ENCODE measurements around the gene RPL39. TPM values are rescaled to one million over a fixed set of nuclear protein-coding genes. Genes with fewer than 3 reads are reported as not detected.
A peak's percentile ranks its signal among the peaks of the same experiment; 100 is the strongest.

Gene RPL39
- total and polyA plus RNA-seq, 2 experiments from 2014 or later = 2,910 to 2,912 TPM

DNA sequence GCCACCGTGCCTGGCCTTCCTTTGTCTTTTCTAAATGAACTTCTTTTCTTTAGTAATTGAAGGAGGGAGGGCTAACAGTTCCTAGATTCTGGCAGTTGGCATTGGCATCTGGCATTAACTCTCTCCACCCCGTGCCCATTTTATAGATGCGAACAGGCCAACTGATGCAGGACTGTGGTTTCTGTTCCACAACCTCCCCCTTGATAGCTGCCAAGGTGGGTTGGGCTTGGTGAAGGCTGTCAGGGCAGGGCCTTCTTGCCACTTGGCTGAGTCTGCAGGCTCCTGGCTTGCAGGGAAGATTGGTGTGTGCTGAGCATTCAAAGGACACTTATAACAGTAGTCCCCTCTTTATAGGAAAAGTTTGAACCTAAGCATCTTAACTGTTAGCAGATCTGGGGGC is 28.7 kb downstream of the RPL39 start (continued):
- no peak for TF ChIP-seq EZH2phosphoT487 (IDR thresholded peaks at IDR 0.05; ENCODE audit: unreplicated experiment)
- TF ChIP-seq, protein P1, sequence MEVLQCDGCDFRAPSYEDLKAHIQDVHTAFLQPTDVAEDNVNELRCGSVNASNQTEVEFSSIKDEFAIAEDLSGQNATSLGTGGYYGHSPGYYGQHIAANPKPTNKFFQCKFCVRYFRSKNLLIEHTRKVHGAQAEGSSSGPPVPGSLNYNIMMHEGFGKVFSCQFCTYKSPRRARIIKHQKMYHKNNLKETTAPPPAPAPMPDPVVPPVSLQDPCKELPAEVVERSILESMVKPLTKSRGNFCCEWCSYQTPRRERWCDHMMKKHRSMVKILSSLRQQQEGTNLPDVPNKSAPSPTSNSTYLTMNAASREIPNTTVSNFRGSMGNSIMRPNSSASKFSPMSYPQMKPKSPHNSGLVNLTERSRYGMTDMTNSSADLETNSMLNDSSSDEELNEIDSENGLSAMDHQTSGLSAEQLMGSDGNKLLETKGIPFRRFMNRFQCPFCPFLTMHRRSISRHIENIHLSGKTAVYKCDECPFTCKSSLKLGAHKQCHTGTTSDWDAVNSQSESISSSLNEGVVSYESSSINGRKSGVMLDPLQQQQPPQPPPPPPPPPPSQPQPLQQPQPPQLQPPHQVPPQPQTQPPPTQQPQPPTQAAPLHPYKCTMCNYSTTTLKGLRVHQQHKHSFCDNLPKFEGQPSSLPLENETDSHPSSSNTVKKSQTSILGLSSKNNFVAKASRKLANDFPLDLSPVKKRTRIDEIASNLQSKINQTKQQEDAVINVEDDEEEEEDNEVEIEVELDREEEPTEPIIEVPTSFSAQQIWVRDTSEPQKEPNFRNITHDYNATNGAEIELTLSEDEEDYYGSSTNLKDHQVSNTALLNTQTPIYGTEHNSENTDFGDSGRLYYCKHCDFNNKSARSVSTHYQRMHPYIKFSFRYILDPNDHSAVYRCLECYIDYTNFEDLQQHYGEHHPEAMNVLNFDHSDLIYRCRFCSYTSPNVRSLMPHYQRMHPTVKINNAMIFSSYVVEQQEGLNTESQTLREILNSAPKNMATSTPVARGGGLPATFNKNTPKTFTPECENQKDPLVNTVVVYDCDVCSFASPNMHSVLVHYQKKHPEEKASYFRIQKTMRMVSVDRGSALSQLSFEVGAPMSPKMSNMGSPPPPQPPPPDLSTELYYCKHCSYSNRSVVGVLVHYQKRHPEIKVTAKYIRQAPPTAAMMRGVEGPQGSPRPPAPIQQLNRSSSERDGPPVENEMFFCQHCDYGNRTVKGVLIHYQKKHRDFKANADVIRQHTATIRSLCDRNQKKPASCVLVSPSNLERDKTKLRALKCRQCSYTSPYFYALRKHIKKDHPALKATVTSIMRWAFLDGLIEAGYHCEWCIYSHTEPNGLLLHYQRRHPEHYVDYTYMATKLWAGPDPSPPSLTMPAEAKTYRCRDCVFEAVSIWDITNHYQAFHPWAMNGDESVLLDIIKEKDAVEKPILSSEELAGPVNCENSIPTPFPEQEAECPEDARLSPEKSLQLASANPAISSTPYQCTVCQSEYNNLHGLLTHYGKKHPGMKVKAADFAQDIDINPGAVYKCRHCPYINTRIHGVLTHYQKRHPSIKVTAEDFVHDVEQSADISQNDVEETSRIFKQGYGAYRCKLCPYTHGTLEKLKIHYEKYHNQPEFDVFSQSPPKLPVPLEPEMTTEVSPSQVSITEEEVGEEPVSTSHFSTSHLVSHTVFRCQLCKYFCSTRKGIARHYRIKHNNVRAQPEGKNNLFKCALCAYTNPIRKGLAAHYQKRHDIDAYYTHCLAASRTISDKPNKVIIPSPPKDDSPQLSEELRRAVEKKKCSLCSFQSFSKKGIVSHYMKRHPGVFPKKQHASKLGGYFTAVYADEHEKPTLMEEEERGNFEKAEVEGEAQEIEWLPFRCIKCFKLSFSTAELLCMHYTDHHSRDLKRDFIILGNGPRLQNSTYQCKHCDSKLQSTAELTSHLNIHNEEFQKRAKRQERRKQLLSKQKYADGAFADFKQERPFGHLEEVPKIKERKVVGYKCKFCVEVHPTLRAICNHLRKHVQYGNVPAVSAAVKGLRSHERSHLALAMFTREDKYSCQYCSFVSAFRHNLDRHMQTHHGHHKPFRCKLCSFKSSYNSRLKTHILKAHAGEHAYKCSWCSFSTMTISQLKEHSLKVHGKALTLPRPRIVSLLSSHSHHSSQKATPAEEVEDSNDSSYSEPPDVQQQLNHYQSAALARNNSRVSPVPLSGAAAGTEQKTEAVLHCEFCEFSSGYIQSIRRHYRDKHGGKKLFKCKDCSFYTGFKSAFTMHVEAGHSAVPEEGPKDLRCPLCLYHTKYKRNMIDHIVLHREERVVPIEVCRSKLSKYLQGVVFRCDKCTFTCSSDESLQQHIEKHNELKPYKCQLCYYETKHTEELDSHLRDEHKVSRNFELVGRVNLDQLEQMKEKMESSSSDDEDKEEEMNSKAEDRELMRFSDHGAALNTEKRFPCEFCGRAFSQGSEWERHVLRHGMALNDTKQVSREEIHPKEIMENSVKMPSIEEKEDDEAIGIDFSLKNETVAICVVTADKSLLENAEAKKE (CRISPR knock-in tag; IDR thresholded peaks at IDR 0.05) = no peak
- TF ChIP-seq CREB1 (CRISPR knock-in tag; IDR thresholded peaks at IDR 0.05; ENCODE audit: low read depth) = no peak
- no peak for TF ChIP-seq NANOG (IDR thresholded peaks at IDR 0.05; ENCODE audit: borderline replicate concordance)

DNA sequence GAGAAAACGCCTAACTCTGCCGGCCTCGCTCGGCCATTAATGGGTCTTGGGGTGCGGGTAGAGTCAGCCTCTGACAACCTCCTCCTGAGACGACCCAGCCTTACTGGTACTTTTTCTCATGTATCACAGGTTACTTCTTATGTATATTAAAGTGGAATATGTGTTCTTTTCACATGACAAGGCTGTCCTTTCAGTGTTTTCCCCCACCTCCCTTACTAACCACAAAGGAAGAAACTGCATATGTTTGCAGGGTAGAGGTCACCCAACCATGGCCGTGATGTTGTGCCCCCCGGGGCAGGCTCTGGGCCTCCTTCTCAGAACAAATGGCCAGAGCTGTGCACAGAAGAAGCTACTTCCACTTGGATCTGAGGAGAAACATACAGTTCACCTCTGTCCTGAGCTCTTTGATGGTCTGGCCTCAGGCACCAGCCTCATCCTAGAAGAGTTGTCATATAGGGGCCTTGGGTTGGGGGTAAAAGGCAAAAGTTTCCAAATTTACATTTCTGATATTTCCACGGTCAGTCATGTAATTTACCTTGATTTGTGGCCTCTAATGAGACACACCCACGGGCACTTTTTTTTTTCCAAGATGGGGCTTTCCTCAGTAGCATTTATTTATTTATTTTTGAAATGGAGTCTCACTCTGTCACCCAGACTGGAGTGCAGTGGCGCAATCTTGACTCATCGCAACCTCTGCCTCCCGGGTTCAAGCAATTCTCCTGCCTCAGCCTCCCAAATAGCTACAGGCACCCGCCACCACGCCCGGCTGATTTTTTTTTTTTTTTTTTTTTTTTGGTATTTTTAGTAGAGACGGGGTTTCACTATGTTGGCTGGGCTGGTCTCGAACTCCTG is 31.2 kb downstream of the RPL39 start:
- H3K9me3 Mint-ChIP-seq = no peaks in the 10 kb centered on the region

More for the DNA sequence above, 31.2 kb downstream of the RPL39 start:
- Histone ChIP-seq H3K27me3 (ENCODE audit: insufficient read depth) (peaks cover 12% of the 10 kb centered on the region), H4K20me1 (replicated peaks; ENCODE audit: insufficient read depth) (no peaks in the 10 kb centered on the region), H3F3A (replicated peaks; ENCODE audit: low read depth) (0 out of 2 replicates have a peak, but pooled peaks cover 3% of the 10 kb centered on the region), H3K4me3 (peak overlapping the region; percentile 65), H3K4me2 (peak overlapping the region; percentile 81), H2AFZ (no peak overlapping the region), H3K79me2 (replicated peaks; ENCODE audit: insufficient read depth) (no peaks in the 10 kb centered on the region), H3K36me3 (ENCODE audit: insufficient read depth) (no peaks in the 10 kb centered on the region), H3K27ac (ENCODE audit: low read depth) (no peak overlapping the region), H3K9me2 (ENCODE audit: insufficient read depth) (no peaks in the 10 kb centered on the region), H3K4me1 (ENCODE audit: insufficient read depth) (peaks cover 26% of the 10 kb centered on the region)
- Mint-ChIP-seq H3K36me3 (ENCODE audit: low read depth) (no peaks in the 10 kb centered on the region; the same call in 1 of the 3 replicates), H3K4me1 (peaks cover 39% of the 10 kb centered on the region), H3K27ac (no peak overlapping the region), H3K4me3 (peak overlapping the region; percentile 71), H3K27me3 (ENCODE audit: insufficient read depth, low read depth, poor library complexity) (peaks cover 24% of the 10 kb centered on the region)
- TF ChIP-seq, protein P1 (CRISPR knock-in tag; IDR thresholded peaks at IDR 0.05) = no peak
- DNase-seq (ENCODE audit: low spot score) (no peak), ATAC-seq (no peak)
